H9 (cell line): ENCODE measurements around the gene FLOT2. TPM values are rescaled to one million over a fixed set of nuclear protein-coding genes. Genes with fewer than 3 reads are reported as not detected.
A peak's percentile ranks its signal among the peaks of the same experiment; 100 is the strongest.

ENCODE experiments used
- DNase-seq: peaks from one replicate; pipeline ENCODE4 v3.0.0-alpha.2; 2017
- H2AFZ ChIP-seq: one replicate; pipeline ENCODE4 v1.6.1; 2013; ENCODE audit warnings: mild to moderate bottlenecking, low read length, control low read depth, moderate library complexity
- H2AK5ac ChIP-seq: 2 replicates; pipeline ENCODE4 v1.6.1; 2013; ENCODE audit warnings: low read length, control low read depth, mixed read lengths; ENCODE audit not compliant: insufficient read length
- H2BK120ac ChIP-seq: one replicate; pipeline ENCODE4 v1.6.1; 2013; ENCODE audit warnings: low read depth, mild to moderate bottlenecking, low read length, control low read depth, inconsistent platforms; ENCODE audit not compliant: poor library complexity, severe bottlenecking
- H2BK12ac ChIP-seq: 2 replicates; pipeline ENCODE4 v1.6.1; 2013; ENCODE audit warnings: low read length, control low read depth, mixed read lengths, low read depth; ENCODE audit not compliant: insufficient read length
- H2BK15ac ChIP-seq: 2 replicates; pipeline ENCODE4 v1.6.1; 2013; ENCODE audit warnings: low read depth, low read length, control low read depth
- H2BK20ac ChIP-seq: one replicate; pipeline ENCODE4 v1.6.1; 2013; ENCODE audit warnings: low read depth, mild to moderate bottlenecking, low read length, control low read depth, inconsistent platforms; ENCODE audit not compliant: poor library complexity, severe bottlenecking
- H2BK5ac ChIP-seq: 2 replicates; pipeline ENCODE4 v1.6.1; 2013; ENCODE audit warnings: low read length, control low read depth, mixed read lengths; ENCODE audit not compliant: insufficient read length
- H3K14ac ChIP-seq: 2 replicates; pipeline ENCODE4 v1.6.1; 2013; ENCODE audit warnings: low read length, control low read depth; ENCODE audit not compliant: insufficient read depth
- H3K18ac ChIP-seq: 2 replicates; pipeline ENCODE4 v1.6.1; 2013; ENCODE audit warnings: low read depth, mild to moderate bottlenecking, mixed read lengths, low read length, control low read depth; ENCODE audit not compliant: insufficient read length
- H3K23ac ChIP-seq: 2 replicates; pipeline ENCODE4 v1.6.1; 2013; ENCODE audit warnings: low read length, control low read depth, mixed read lengths, low read depth; ENCODE audit not compliant: insufficient read length
- H3K23me2 ChIP-seq: 2 replicates; pipeline ENCODE4 v1.6.1; 2013; ENCODE audit warnings: low read depth, mild to moderate bottlenecking, mixed read lengths, low read length, control low read depth; ENCODE audit not compliant: insufficient read length, poor library complexity, severe bottlenecking
- H3K27ac ChIP-seq: 2 replicates; pipeline ENCODE4 v1.5.1; 2013; ENCODE audit warnings: low read length, control low read depth, mixed read lengths, low read depth; ENCODE audit not compliant: insufficient read length
- H3K27me3 ChIP-seq: 2 replicates; pipeline ENCODE4 v1.6.1; 2013; ENCODE audit warnings: low read length, control low read depth, inconsistent platforms; ENCODE audit not compliant: insufficient read depth
- H3K4ac ChIP-seq: 2 replicates; pipeline ENCODE4 v1.6.1; 2013; ENCODE audit warnings: low read depth, mild to moderate bottlenecking, control low read depth, inconsistent platforms, low read length, moderate library complexity
- H3K4me1 ChIP-seq: 2 replicates; pipeline ENCODE4 v1.6.1; 2013; ENCODE audit warnings: low read length, control low read depth, inconsistent platforms; ENCODE audit not compliant: insufficient read depth
- H3K4me2 ChIP-seq: 2 replicates; pipeline ENCODE4 v1.6.1; 2013; ENCODE audit warnings: low read length, control low read depth, mixed read lengths; ENCODE audit not compliant: insufficient read length, insufficient read depth
- H3K56ac ChIP-seq: 2 replicates; pipeline ENCODE4 v1.6.1; 2013; ENCODE audit warnings: low read depth, mild to moderate bottlenecking, mixed read lengths, low read length, control low read depth; ENCODE audit not compliant: insufficient read length
- H3K79me1 ChIP-seq: 2 replicates; pipeline ENCODE4 v1.6.1; 2013; ENCODE audit warnings: low read depth, mild to moderate bottlenecking, moderate library complexity, low read length, control low read depth, inconsistent platforms; ENCODE audit not compliant: insufficient read depth, poor library complexity, severe bottlenecking
- H3K79me2 ChIP-seq: 2 replicates; pipeline ENCODE4 v1.6.1; 2013; ENCODE audit warnings: low read length, control low read depth, inconsistent platforms; ENCODE audit not compliant: insufficient read depth
- H3K9ac ChIP-seq: 2 replicates; pipeline ENCODE4 v1.6.1; 2013; ENCODE audit warnings: low read length, control low read depth, mixed read lengths; ENCODE audit not compliant: insufficient read length; ENCODE audit errors: extremely low read depth
- H3K9me3 ChIP-seq: one replicate; pipeline ENCODE4 v1.6.1; 2013; ENCODE audit warnings: low read depth, low read length, inconsistent platforms; ENCODE audit not compliant: control insufficient read depth
- H3T11ph ChIP-seq: one replicate; pipeline ENCODE4 v1.6.1; 2013; ENCODE audit warnings: mild to moderate bottlenecking, low read length, control low read depth, inconsistent platforms
- H4K20me1 ChIP-seq: one replicate; pipeline ENCODE4 v1.6.1; 2013; ENCODE audit not compliant: control insufficient read depth, insufficient read length, insufficient read depth
- H4K5ac ChIP-seq: 2 replicates; pipeline ENCODE4 v1.6.1; 2013; ENCODE audit warnings: low read depth, mild to moderate bottlenecking, mixed read lengths, low read length, control low read depth; ENCODE audit not compliant: insufficient read length
- H4K8ac ChIP-seq: replicated peaks from 2 replicates; pipeline ENCODE4 v1.6.1; 2013; ENCODE audit warnings: low read length, control low read depth, mixed read lengths, low read depth; ENCODE audit not compliant: insufficient read length
- H4K91ac ChIP-seq: 2 replicates; pipeline ENCODE4 v1.6.1; 2013; ENCODE audit warnings: low read depth, mild to moderate bottlenecking, moderate library complexity, mixed read lengths, low read length, control low read depth; ENCODE audit not compliant: insufficient read length
- H3K27ac Mint-ChIP-seq, 3 experiments: 2 replicates in 2 of 3; 3 replicates in 1 of 3; pipeline ENCODE4 v1.8.0; 2020 to 2021; ENCODE audit warnings: mixed read lengths in 3 of 3, mild to moderate bottlenecking in 1 of 3, moderate library complexity in 1 of 3
- H3K27me3 Mint-ChIP-seq: 2 replicates; pipeline ENCODE4 v1.8.0; 2021; ENCODE audit warnings: low read depth, mild to moderate bottlenecking, moderate library complexity, mixed read lengths
- H3K36me3 Mint-ChIP-seq, 3 experiments: 2 replicates in 2 of 3; 3 replicates in 1 of 3; pipeline ENCODE4 v1.8.0; 2020 to 2021; ENCODE audit warnings: low read depth in 3 of 3, mixed read lengths in 3 of 3; ENCODE audit not compliant: insufficient read depth in 1 of 3
- H3K4me1 Mint-ChIP-seq, 2 experiments: 2 replicates each; pipeline ENCODE4 v1.8.0; 2020; ENCODE audit warnings: mixed read lengths in 2 of 2
- H3K4me3 Mint-ChIP-seq, 2 experiments: 2 replicates in 1 of 2; 3 replicates in 1 of 2; pipeline ENCODE4 v1.8.0; 2020 to 2021; ENCODE audit warnings: mild to moderate bottlenecking in 2 of 2, mixed read lengths in 2 of 2, moderate library complexity in 1 of 2
- H3K9me3 Mint-ChIP-seq, 2 experiments: 2 replicates in 1 of 2; 3 replicates in 1 of 2; pipeline ENCODE4 v1.8.0; 2020; ENCODE audit warnings: mild to moderate bottlenecking in 2 of 2, mixed read lengths in 2 of 2, moderate library complexity in 1 of 2
- CTCF ChIP-seq: fragments of 200-600 bp; sonication (generic); conservative IDR thresholded peaks from 3 replicates; pipeline ENCODE4 v1.8.0; 2021; ENCODE audit warnings: antibody characterized with exemption, mild to moderate bottlenecking
- WGBS: extraction: QIAGEN DNeasy Blood & Tissue Kit; methylation state at CpG from one replicate; pipeline ENCODE4 v1.1.7; 2013; ENCODE audit warnings: missing lambda C conversion rate, low lambda C conversion rate, mixed read lengths; ENCODE audit not compliant: insufficient read length; ENCODE audit errors: extremely low coverage; 5-methylcytosine and 5-hydroxymethylcytosine counted together
- total RNA-seq: library from RNA; stranded (reverse); gene quantifications from 2 replicates; pipeline ENCODE4 v1.2.1, GENCODE V29; 2021

FLOT2 gene
- total RNA-seq, 1 experiment from 2014 or later = 173 TPM

GRCh38 chr17:28910534-28910933, 13.0 kb upstream of the FLOT2 start:
- Histone ChIP-seq H3K9me3 (no peaks in the 10 kb centered on the region), H3K4me2 (no peak overlapping the region), H3K14ac (no peak overlapping the region), H2BK20ac (no peak overlapping the region), H3K56ac (no peak overlapping the region), H3K4ac (no peak overlapping the region), H3T11ph (no peak overlapping the region), H2BK120ac (no peak overlapping the region), H2BK5ac (no peak overlapping the region), H2AK5ac (no peak overlapping the region), H4K5ac (no peak overlapping the region), H3K27ac (no peak overlapping the region), H2BK15ac (no peak overlapping the region), H4K20me1 (no peaks in the 10 kb centered on the region), H3K18ac (no peak overlapping the region), H4K8ac (no peak overlapping the region), H3K79me2 (no peaks in the 10 kb centered on the region), H4K91ac (no peak overlapping the region), H3K23me2 (no peaks in the 10 kb centered on the region), H3K79me1 (no peaks in the 10 kb centered on the region), H3K9ac (no peak overlapping the region), H3K23ac (no peak overlapping the region), H2AFZ (no peak overlapping the region), H3K4me1 (peaks cover 5% of the 10 kb centered on the region; the same call in 1 of the 2 replicates), H3K27me3 (no peaks in the 10 kb centered on the region), H2BK12ac (no peak overlapping the region)
- no CpG with 5 or more reads among the region's 1 CpG for WGBS
- H3K4me1 Mint-ChIP-seq = peaks cover 14 to 27% of the 10 kb centered on the region in 2 experiments
- TF ChIP-seq CTCF = no peak
- no peak overlapping the region for H3K4me3 Mint-ChIP-seq
- peaks cover 73 to 94% (median 86%) of the 10 kb centered on the region in 3 experiments for H3K36me3 Mint-ChIP-seq
- H3K27me3 Mint-ChIP-seq = no peaks in the 10 kb centered on the region
- peak overlapping the region in 1 of 3 experiments; percentile 33; a peak in 1 of 7 replicates for H3K27ac Mint-ChIP-seq
- no peak for DNase-seq
- no peaks in the 10 kb centered on the region for H3K9me3 Mint-ChIP-seq
